SK-N-MC (cell line): ENCODE measurements around the gene SEPTIN2.
"Not testable (repeated sequence)": the region's sequence is repeated elsewhere in the genome, so short reads cannot be mapped to it uniquely, and the experiment has no call there.

Experiments used
- DNase-seq: peaks from one replicate; pipeline ENCODE4 v3.0.0-alpha.2; 2011; ENCODE audit warnings: low read depth, low spot score
- H3K27ac ChIP-seq: fragments of 200-600 bp; sonication (generic); 2 replicates; pipeline ENCODE4 v1.5.1; 2016; ENCODE audit warnings: mixed run types
- H3K36me3 ChIP-seq: fragments of 200-600 bp; sonication (generic); 2 replicates; pipeline ENCODE4 v1.6.1; 2017; ENCODE audit warnings: antibody characterized with exemption, low read length, mixed read lengths; ENCODE audit not compliant: insufficient read depth
- H3K4me3 ChIP-seq: fragments of 200-600 bp; sonication (generic); 2 replicates; pipeline ENCODE4 v1.5.1; 2016
- H3K9ac ChIP-seq: fragments of 200-600 bp; sonication (generic); 2 replicates; pipeline ENCODE4 v1.8.0; 2017; ENCODE audit warnings: mixed run types, mixed read lengths; ENCODE audit not compliant: insufficient read length
- H3K9me3 ChIP-seq: fragments of 200-600 bp; sonication (generic); 2 replicates; pipeline ENCODE4 v1.6.1; 2017; ENCODE audit warnings: low read depth, mild to moderate bottlenecking, antibody characterized with exemption, low read length, moderate library complexity, mixed read lengths
- EZH2 ChIP-seq: fragments of 200-600 bp; sonication (generic); IDR thresholded peaks from one replicate; pipeline ENCODE4 v1.6.1; 2017; ENCODE audit warnings: antibody characterized with exemption
- FOXP2 ChIP-seq: optimal IDR thresholded peaks from 2 replicates; pipeline ENCODE3; 2011; ENCODE audit warnings: mild to moderate bottlenecking, moderate library complexity; ENCODE audit not compliant: insufficient read depth; ENCODE audit errors: extremely low read length, control extremely low read depth
- POLR2AphosphoS5 ChIP-seq: IDR thresholded peaks from 2 replicates; pipeline ENCODE4 v1.6.1; 2012; ENCODE audit warnings: mild to moderate bottlenecking, low read depth, low read length, borderline replicate concordance

The SEPTIN2 gene

GRCh38 chr2:241359481-241360045, 43.8 kb downstream of the SEPTIN2 start:
- Histone ChIP-seq H3K36me3 (peaks cover 8% of the 10 kb centered on the region), H3K9me3 (no peaks in the 10 kb centered on the region), H3K27ac (no peak overlapping the region), H3K4me3 (no peak overlapping the region), H3K9ac (no peak overlapping the region)
- no peak for TF ChIP-seq FOXP2
- TF ChIP-seq EZH2: no peak
- no peak for TF ChIP-seq POLR2AphosphoS5
- DNase-seq: no peak

- H3K27ac ChIP-seq: no peak overlapping the region
- H3K36me3 ChIP-seq: peaks cover 3% of the 10 kb centered on the region; the same call in 1 of the 2 replicates
- no peak overlapping the region for H3K9ac ChIP-seq
- no peaks in the 10 kb centered on the region for H3K9me3 ChIP-seq
- no peak overlapping the region for H3K4me3 ChIP-seq
- DNase-seq: no peak
- no peak for TF ChIP-seq FOXP2
- TF ChIP-seq POLR2AphosphoS5: no peak
- no peak for TF ChIP-seq EZH2
These were observed 47.7 kb downstream of the SEPTIN2 start for GRCh38 chr2:241363426-241363825.

- TF ChIP-seq POLR2AphosphoS5 (no peak), EZH2 (no peak), FOXP2 (no peak)
- no peak overlapping the region for H3K27ac ChIP-seq
- H3K9ac ChIP-seq: no peak overlapping the region
- DNase-seq: no peak
- H3K36me3 ChIP-seq: peaks cover 3% of the 10 kb centered on the region; the same call in 1 of the 2 replicates
- no peak overlapping the region for H3K4me3 ChIP-seq
- no peaks in the 10 kb centered on the region for H3K9me3 ChIP-seq
These were observed 49.1 kb downstream of the SEPTIN2 start for GRCh38 chr2:241364781-241365180.

DNA sequence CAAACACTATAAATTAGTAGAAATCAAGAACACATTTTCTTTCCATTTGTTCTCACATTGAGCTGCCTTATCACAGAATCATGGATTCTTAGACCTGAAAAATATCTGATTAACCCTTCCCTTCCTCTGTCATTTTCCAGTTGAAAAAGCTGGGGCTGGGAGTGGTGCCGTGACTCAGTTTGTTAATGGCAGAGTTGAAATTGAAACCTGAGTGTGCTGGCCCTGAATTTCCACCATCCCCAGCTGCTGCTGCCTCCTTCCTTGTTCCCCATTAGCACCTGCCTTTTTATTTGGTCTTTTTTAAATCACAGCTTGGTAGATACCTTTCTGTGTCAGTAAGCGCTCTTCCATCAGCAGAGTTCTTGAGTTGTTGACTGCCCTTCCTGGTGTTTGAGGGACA, 51.0 kb downstream of the SEPTIN2 start:
- TF ChIP-seq EZH2 (no peak), POLR2AphosphoS5 (no peak), FOXP2 (no peak)
- Histone ChIP-seq H3K27ac (no peak overlapping the region), H3K9ac (no peak overlapping the region)

DNA sequence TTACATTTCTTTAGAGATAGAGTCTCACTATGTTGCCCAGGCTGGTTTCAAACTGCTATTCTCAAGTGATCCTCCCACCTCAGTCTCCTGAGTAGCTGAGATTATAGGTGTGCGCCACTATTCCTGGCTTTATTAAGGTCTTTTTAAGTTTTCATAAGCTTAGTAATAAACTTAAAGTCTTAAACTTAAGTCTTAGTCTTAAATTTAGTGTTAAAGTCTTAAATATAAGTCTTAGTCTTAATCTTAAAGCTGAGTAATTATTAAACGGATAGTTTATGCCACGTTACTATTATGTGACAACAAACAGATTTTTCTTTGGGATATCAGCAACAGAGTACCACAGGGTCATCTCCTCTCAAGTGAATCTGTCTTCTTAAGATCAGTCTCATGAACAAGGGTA, 52.9 kb downstream of the SEPTIN2 start:
- no peak for DNase-seq
- Histone ChIP-seq H3K36me3 (peaks cover 3% of the 10 kb centered on the region; the same call in 1 of the 2 replicates), H3K9me3 (no peaks in the 10 kb centered on the region), H3K9ac (no peak overlapping the region), H3K4me3 (no peak overlapping the region), H3K27ac (no peak overlapping the region)
- TF ChIP-seq EZH2 (no peak), FOXP2 (no peak), POLR2AphosphoS5 (no peak)

More for the DNA sequence above, 51.0 kb downstream of the SEPTIN2 start:
- DNase-seq: no peak
- Histone ChIP-seq H3K9me3 (no peaks in the 10 kb centered on the region), H3K36me3 (peaks cover 3% of the 10 kb centered on the region; the same call in 1 of the 2 replicates), H3K4me3 (no peak overlapping the region)

DNA sequence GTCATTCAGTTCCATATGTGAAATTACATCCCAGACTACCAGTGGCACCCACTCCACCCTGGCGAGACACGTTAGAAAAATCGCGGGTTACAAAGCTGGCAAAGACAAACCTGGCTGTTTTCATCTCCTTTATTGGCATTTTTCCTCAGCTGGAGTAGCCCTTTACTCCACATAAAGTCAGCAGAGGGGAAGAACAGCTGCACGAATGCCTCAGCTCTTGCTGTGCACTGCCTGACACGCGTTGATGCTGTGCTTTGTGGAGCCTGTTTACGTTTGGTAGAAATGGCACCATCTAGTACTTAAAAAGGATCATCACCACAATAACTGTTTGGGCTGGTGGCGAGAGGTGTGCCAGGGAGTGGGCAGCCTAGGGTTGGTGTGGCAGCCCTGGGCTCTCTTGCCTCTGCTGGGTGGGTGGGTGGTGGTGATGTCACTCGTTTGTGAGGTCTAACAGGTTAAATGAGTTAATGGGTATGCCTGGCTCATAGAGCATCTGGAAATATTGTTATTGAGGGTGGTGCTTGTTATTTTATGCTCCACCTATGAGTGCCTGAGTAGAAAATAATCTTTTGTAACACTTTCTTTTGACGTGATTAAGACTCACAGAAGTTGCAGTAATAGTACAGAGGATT, 56.8 kb downstream of the SEPTIN2 start:
- Histone ChIP-seq H3K27ac (no peak overlapping the region), H3K36me3 (peaks cover 19% of the 10 kb centered on the region), H3K4me3 (no peak overlapping the region), H3K9me3 (no peaks in the 10 kb centered on the region), H3K9ac (no peak overlapping the region)
- DNase-seq: no peak
- no peak for TF ChIP-seq FOXP2

DNA sequence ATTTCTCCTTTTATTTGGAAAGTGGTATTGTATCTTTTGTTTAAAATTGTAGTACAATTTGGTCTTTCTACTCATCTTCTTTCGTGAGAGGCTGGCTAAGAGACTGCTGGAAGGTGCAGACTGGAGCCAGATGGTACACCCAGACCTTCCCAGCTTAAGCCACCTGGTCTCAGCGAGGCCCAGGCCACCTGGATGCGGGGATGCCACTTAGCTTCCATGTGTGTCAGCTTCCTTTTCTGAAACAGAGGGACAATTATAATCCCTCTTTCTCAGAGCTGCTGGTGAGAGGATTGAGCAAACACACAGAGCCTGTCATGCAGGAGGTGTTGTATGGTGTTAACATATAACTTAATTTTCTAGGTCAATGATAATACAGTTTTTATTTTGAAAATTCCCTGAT, 57.7 kb downstream of the SEPTIN2 start:
- TF ChIP-seq EZH2 (no peak), POLR2AphosphoS5 (no peak), FOXP2 (no peak)

DNA sequence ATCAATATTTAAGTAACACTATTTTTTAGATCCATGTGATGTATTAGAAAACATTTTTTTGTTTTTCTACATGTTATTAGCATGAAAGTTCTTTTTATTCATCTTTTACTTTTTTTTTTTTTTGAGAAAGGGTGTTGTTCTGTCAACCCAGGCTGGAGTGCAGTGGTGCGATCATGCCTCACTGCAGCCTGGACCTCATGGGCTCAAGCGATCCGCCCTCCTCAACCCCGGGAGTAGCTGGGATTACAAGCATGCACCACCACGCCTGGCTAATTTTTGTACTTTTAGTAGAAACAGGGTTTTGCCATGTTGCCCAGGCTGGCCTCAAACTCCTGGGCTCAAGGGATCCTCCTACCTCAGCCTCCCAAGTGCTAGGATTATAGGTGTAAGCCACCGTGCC, 58.2 kb downstream of the SEPTIN2 start:
- H3K4me3 ChIP-seq, H3K9me3 ChIP-seq, DNase-seq, H3K27ac ChIP-seq, H3K9ac ChIP-seq: not testable (repeated sequence)
- H3K36me3 ChIP-seq: peaks cover 19% of the 10 kb centered on the region

More for the DNA sequence above, 57.7 kb downstream of the SEPTIN2 start:
- Histone ChIP-seq H3K9me3 (no peaks in the 10 kb centered on the region), H3K27ac (no peak overlapping the region), H3K4me3 (no peak overlapping the region), H3K9ac (no peak overlapping the region), H3K36me3 (peaks cover 19% of the 10 kb centered on the region)
- DNase-seq: no peak

- Histone ChIP-seq H3K9ac (no peak overlapping the region), H3K9me3 (no peaks in the 10 kb centered on the region), H3K27ac (no peak overlapping the region), H3K36me3 (peaks cover 19% of the 10 kb centered on the region), H3K4me3 (no peak overlapping the region)
- TF ChIP-seq FOXP2 (no peak), EZH2 (no peak), POLR2AphosphoS5 (no peak)
- DNase-seq: no peak
These were observed 59.6 kb downstream of the SEPTIN2 start for GRCh38 chr2:241375300-241375699.
